Ovary (tissue), 3 donors: ENCODE data around the gene HDAC9.

Source experiments
- CTCF ChIP-seq, 3 donors: fragments of 450-650 bp in 2 of 3; fragments of 200-600 bp in 1 of 3; IDR thresholded peaks; one replicate each; pipeline versions ENCODE4 v1.5.1 to v1.8.0; 2016 to 2022; ENCODE audit warnings: antibody characterized with exemption in 3 of 3, mild to moderate bottlenecking in 1 of 3
- EP300 ChIP-seq: sonication (generic); formaldehyde crosslinking; IDR thresholded peaks from one replicate; pipeline ENCODE4 v1.6.1; 2017; ENCODE audit warnings: antibody characterized with exemption
- POLR2A ChIP-seq: fragments of 450-650 bp; IDR thresholded peaks from one replicate; pipeline ENCODE4 v1.6.1; 2017; ENCODE audit warnings: antibody characterized with exemption, mild to moderate bottlenecking, moderate library complexity
- donor health status: DM: no; HTN: no; CAD: no.

DNA sequence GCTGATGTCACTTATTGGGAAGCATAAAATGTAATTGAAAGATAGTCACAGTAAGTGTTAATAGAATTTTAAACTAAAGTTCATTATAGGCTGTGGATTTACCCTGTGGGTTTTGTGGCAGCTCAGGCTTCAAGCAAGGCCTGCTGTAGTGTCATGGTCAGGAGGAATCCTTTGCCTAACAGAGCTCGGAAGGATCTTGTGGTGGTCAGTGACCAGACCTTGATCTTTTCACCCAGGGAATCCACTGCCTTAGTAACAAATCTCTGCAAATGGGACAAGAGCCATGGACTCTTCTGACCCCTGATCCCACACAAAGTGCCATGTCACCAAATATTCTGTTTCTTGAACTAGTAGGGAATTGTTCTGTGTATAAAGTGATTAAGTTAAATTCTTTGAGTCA lies 20.6 kb upstream of the HDAC9 start:
- TF ChIP-seq CTCF (IDR thresholded peaks at IDR 0.05) (no peak), EP300 (no peak), POLR2A (no peak)
